ENCODE results near the gene SEC22C.
"Not testable (repeated sequence)": the region's sequence is repeated elsewhere in the genome, so short reads cannot be mapped to it uniquely, and the experiment has no call there.

The SEC22C gene, protein sequence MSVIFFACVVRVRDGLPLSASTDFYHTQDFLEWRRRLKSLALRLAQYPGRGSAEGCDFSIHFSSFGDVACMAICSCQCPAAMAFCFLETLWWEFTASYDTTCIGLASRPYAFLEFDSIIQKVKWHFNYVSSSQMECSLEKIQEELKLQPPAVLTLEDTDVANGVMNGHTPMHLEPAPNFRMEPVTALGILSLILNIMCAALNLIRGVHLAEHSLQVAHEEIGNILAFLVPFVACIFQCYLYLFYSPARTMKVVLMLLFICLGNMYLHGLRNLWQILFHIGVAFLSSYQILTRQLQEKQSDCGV

DNA sequence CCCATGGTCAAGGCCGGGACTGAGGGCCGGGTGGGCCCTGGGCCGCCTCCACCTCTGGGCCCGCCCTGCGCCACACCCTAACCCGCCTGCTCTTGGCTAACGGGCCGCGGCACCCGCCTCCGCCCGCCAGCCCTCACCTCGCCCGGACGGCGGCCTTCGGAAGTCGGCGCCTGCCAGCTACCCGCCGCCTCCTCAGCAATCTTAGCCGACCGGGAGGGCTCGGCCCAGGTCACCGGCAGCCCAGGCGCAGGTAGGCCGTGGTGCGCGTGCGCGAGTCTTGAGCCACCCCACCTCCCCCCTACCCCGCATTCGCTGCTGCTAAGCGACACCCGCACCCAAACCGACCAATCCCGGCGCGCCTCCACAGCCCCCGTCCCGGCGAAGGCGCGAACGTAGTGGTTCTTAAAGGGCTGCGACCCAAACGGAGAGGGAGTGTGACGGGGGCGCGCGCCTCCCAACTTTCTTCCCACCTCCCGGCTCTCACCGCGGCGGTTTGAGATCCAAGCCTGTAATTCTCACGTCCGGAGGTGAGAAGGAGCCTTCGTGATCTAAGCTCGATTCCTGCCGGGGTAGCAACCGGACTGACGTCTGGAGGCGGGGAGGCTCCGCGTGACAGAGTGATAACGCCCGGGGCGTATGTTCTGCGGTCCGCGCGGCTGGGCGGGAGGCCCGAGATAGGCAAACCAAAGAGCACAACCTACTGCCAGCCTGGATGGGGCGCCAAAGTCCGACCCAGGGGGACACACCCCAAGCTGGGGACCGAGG lies at the start of gene SEC22C:
Gene SEC22C (minus strand): TSS at position 259 of the 765 bp plus-strand sequence. CDS start 12,921 bp downstream, outside the sequence.
- peak; percentile 90 to 96 for DNase-seq (ENCODE audit: low read depth in 2 of 2)

DNA sequence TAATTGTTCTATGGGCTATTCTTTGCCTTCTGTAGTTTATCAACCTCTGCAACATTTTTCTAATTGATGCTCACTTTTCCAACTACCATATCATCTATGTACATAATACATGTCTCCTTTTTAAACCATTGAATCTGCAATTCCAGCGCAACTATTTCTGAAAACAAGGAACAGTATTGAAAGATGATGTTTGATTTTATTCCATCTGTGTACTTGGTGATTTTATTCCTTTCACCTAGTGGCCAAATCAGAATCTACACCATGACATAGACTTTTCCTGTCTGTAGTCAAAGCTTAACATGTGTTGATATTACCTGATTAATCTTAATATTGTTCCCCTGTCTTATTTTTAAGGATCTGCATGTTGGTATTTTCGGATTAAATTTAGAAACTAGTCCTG lies 31.7 kb upstream of the SEC22C start:
- no peak for DNase-seq (ENCODE audit: low read depth in 2 of 2)

DNA sequence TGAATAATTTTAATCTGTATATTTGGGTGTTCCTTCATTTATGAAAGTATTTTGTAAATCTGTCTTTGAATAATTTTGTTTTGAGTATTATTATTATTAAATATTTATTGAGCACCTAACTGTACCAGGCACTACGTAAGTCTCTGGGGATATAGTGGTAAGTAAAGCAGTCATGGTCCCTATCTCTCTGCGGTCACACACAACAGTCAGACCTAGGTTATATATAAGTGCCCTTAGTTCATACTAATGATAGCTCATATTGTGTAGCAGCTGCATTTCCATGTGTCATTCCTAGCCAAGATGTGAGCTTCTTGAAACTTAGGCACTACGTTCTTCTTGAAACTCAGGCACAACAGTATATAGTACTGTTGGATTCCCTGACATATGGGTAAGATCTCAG lies 31.2 kb upstream of the SEC22C start:
- DNase-seq (ENCODE audit: low read depth in 2 of 2) = no peak

DNA sequence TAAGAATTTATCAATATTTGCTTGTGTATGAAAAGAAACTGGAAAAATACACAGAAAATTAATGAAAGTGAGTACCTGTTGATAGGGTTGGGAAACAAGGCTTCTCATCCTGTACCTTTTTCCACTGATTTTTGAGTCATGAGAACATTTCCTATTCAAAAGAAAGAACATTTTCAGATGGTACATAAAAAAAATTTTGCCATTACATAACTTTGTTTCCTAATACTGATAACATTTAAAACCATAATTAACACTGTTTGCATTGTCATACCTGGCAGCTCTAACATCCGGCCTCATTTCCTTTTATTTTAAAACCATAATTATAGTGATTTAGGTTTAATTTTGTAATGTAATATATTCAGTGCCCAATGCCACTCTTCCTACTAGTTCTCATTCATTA lies 30.4 kb upstream of the SEC22C start:
- no peak for DNase-seq (ENCODE audit: low read depth in 2 of 2)

DNA sequence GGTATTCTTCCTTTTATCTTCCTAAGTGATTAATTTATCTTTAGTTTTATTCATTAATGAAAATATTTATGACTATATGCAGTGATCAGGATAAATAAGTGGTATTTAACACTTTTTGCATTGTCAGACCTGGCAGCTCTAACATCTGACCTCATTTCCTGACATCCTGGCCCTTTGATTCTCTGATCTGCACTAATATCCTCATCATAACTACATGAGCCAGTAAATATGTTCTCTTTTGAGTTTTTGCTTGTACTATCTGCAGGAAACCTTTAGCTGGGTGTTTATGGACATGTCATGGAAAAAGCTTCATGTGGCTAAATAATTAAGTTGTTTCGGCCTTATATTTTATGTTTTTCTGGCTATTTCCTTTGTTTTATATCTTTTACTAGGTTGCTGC lies 29.2 kb upstream of the SEC22C start:
- DNase-seq (ENCODE audit: low read depth in 2 of 2) = no peak

DNA sequence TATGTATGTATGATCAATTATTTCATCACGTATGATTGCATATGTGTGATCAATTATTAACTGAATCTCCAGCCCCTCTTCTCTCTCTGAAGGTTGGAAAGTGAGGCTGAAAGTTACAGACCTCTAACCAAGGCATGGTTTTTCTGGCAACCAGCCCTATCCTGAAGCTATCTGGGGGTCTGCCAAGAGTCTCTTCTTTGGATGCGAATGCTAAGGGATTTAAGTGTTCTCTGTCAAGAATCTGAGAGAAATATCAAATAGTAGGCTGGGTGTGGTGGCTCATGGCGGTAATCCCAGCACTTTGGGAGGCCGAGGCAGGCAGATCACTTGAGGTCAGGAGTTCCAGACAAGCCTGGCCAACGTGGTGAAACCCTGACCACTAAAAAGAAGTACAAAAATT lies 26.8 kb upstream of the SEC22C start:
- no peak for DNase-seq (ENCODE audit: low read depth in 2 of 2)

DNA sequence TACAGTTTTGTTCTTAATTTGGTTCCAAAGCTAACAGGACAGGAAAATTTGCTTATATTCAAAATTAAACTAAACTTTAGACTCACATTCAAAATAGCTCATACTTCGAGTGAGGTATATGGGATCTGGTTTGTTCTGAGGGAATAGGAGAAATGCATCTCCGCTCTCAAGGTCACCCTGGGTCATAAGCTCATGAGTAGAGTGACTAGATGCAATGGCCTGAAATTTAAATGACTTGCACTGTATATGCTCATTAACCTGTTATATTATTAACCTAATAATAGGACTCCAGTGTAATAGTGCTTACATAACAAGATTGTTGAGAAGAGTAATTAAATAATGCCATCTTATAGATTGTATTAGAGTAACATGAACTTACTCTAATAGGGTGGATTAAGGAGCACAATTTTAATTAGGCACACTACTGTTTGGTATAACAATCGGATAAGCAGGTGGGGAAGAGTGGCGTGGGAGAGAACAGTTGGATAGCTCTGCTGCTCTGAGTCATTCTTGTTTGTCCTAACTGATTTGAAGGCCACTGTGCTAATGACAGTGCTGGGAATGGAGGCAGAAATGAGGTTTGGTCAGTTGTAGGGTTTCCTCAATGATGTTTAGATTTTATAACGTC lies 23.9 kb upstream of the SEC22C start:
- no peak for DNase-seq (ENCODE audit: low read depth in 2 of 2)

DNA sequence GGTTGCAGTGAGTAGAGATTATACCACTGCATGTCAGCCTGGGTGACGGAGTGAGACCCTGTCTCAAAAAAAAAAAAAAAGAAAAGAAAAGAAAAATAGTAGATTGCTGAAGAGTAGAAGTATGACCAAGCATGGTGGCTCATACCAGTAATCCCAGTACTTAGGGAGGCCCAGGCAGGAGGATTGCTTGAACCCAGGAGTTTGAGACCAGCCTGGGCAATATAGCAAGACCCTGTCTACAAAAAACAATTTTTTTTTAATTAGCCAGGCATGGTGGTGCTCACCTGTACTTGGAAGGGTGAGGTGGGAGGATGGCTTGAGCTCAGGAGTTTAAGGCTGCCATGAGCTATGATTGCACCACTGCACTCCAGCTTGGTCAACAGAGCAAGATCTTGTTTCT lies 21.2 kb upstream of the SEC22C start:
- DNase-seq (ENCODE audit: low read depth in 2 of 2) = no peak

DNA sequence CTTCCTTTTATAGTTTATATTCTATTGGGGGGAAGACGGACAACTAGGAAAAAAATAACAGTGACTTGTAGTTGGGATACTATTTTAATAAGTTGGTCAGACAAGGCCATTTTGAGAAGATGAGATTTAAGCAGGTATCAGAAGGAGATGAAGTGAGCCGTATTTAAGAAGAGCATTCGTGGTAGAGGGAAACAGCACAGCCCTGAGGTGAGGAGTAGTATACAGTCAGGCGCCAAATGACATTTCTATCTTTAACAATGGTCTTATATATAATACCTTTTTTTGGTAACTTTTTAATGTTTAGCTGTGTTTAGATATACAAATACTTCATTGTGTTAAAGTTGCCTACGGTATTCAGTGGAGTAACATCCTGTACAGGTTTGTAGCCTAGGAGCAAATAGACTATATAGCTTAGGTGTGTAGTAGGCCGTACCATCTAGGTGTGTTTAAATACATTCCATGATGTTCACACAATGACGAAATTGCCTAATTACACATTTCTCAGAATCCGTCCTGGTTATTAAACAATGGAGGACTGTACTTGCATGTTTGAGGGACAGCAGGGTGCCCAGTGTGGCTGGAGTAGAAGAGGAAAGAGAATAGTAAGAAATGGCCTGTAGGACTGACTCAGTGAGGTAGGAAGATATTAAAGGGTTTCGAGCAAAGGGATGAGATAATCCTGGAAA lies 20.3 kb upstream of the SEC22C start:
- no peak for DNase-seq (ENCODE audit: low read depth in 2 of 2)

DNA sequence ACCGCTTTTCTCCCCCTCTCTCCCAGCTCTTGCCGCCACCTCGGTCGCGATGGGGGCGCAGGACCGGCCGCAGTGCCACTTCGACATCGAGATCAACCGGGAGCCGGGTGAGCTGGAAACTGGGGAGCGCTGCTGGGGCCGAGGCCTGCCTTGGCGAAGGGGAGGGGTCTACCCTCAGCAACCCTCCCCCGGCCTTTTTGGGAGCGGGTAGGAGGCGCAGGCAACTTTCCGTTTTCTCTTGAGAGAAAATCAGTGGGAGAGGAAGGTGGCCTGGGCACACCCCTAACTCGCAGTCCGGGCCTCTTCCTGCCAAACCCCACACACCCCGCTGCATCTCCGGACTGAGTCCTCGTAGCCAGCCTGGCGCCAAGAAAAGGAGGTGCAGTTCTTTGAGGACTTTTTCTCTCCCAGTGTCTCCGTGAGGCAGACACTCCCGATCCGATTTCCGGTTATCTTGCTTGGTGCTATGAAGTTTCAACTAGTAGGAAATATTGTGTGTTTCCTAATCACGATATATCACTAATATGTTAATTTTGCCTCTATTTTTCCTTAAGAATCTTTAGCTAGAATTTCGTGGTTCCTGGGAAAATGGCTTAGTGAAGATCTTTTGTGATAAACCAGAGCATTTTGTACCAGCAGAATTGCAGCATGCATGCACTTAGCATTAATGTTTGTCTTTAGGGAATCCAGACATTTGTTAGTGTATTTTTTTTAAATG lies 19.4 kb upstream of the SEC22C start:
- peak in 1 of 2 donors; percentile 19 for DNase-seq (ENCODE audit: low read depth in 2 of 2)

DNA sequence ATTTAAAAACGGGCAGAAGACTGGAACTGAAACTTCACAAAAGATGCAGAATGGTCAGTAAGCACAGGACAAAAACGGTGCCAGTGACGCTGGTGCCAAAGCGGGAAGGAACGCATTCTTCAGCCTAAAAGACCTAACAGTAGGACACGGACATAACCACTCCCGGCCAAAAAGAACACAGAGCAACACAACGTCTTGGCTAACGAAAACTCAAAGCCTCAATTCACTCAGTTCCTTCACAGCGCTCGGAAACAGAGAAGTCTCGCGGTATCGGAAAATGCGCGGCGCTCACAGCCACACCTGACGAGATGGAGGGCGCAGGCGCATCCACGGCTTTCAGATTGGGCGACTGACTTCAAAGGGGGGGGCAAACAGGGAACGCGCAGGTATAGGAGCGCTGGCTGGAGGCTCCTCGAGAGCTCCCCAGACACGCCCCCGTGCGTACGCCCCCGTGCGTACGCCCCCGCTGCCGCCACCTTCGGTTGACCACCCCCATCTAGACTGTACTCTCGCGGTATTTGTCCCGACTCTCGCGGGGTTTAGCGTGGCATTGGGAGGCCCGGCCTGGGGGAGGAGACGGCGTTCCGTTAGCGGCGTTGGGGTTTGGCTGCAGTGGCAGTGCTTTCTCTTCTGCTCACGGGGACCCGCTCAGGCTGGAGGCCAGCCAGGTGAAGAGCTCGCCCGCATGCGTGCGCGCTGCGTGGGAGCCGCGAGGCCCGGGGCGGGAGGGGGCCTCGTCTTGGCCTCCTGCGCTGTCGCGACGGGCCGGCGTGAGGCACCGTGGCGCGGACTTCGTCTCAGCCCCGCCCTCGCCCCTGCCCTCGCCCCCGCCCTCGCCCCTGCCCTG lies 18.6 kb upstream of the SEC22C start, which contains the start of gene NKTR:
Gene NKTR (plus strand): TSS at position 576 of the 847 bp plus-strand sequence. CDS start 321 bp downstream, outside the sequence.
- DNase-seq (ENCODE audit: low read depth in 2 of 2) = peak; percentile 99

DNA sequence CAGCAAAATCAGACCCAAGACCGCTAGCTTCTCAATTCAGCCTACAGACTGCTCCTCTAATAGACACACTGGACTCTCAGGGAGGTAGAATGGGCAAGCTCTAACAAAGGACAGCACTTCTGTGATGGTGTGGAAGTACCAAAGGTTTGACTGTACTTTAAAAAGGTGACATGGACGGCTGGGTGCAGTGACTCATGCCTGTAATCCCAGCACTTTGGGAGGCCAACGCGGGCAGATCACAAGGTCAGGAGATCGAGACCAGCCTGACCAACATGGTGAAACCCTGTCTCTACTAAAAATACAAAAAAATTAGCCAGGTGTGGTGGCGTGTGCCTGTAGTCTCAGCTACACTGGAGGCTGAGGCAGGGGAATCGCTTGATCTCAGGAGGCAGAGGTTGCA lies 15.3 kb upstream of the SEC22C start:
- DNase-seq (ENCODE audit: low read depth in 2 of 2) = not testable (repeated sequence)

DNA sequence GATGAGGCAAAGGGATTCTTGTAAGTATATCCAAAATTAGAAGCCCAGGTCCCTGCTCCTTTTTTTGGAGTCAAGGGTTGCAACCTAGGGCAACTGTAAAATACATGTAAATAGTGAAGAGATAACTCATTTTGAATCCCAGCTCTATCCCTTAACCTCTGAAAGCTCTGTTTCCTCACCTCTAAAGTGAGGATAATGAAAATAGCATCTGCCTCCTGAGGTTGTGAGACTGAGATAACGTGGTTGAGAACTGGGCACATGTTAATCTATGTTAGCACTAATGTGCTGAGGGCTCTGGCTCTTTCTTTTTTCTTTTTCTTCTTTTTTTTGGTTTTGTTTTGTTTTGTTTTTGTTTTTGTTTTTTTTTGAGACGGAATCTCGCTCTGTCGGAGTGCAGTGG lies 13.9 kb upstream of the SEC22C start:
- DNase-seq (ENCODE audit: low read depth in 2 of 2) = no peak

DNA sequence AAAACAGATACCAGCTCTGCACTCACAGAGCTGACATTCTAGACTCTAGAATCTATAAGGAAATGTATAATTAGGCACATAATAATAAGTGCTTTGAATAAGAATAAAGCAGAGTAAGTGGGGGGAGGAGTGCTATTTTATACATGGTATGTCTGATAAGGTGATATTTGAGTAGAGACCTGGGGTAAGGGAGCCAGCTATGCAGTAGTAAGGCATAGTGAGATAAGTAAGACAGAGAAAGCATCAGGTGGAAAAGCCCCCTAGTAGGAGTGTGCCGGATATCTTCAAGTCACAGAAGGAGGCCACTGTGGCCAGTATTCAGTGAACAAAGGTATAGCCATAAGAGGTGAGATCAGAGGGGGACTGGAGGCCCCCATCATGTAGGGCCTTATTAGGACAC lies 11.9 kb upstream of the SEC22C start:
- DNase-seq (ENCODE audit: low read depth in 2 of 2) = no peak

DNA sequence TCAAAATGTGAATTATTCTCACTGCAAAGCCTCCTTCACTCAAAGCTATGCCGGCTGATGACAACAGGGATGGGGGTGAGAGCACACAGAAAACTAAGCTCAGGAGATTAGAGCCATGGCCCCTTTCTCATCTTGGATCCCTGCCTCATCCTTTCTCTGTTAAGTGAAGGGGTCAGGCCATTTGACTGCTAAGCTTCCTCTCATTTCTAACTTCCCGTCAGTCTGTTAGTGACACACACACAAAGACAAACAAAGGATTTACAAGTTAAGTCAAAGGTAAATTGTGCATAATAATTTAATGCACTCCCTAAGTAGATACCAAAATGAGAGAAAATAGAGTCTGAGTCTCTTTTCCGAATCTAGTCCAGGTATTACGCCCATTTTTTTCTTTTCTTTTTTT lies 10.0 kb upstream of the SEC22C start:
- DNase-seq (ENCODE audit: low read depth in 2 of 2) = no peak

DNA sequence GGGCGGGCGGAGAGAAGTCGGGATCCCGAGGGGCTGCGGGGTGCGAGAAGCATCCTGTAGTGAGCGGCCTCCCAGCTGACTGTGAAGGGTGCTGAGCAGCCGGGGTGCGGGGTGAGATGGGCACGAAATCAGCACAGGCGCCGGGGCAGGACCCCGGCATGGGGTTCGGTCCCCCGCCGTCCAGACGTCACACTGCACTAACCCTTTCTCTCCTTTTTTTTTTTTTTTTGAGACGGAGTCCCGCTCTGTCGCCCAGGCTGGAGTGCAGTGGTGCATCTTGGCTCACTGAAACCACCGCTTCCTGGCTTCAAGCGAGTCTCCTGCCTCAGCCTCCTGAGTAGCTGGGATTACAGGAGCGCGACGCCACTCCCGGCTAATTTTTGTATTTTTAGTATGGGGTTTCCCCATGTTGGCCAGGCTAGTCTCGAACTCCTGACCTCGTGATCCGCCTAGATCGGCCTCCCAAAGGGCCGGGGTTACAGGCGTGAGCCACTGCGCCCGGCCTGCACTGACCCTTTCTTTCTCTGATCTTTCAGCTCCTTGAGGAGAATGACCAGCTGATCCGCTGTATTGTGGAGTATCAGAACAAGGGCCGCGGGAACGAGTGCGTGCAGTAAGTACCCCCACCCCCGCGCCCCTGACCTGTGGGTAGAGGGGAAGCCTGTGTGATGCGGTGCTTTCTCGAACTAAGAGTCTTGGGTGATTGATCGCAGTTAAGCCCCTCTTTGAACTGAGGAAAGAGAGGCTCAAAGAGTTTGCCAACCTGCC lies 9.4 kb upstream of the SEC22C start:
- no peak for DNase-seq (ENCODE audit: low read depth in 2 of 2)

DNA sequence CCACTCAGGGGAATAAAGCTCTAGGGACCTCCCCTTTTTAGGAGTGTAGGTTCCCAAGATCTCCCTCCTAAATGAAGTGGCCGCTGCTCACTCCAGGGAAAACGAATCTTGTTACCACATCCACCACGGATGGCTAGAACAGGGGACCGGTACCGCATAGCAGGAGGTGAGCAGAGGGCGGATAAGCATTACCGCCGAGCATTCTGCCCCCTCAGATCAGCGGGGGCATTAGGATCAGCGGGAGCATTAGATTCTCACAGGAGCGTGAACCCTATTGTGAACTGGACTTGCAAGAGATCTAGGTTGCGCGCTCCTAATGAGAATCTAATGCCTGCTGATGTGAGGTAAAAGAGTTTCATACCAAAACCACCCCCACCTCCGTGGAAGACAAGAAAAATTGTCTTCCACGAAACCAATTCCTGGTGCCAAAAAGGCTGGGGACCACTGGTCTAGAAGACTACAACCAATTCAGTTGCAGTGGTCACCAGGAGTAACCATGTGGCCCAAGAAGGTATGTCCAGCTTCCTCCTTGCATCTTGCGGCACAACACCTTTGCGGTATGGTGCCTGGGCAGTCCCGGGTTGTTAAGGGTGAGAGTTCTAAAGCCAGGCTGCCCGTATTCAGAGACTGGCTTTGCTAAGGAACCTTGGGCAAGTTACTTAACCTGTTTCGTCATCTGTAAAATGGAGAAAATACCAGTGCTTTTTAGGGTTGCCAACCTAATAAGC lies 7.8 kb upstream of the SEC22C start:
- no peak for DNase-seq (ENCODE audit: low read depth in 2 of 2)

DNA sequence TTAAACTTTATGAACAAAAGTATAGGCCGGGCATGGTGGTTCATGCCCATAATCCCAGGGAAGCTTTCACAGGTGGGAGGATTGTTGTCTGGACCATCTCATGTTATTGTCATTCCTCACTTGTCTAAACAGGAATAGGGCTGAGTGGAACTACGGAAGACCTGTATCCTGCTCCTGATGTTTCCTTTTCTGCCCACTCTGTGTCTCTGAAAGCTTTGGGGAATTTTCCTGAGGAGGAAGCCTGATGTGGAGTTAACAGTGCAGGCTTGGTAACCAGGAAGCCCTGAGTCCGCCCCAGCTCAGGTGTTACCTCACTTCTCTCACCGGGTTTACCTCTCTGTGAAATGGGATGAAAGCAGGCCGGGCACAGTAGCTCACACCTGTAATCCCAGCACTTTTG lies 6.9 kb upstream of the SEC22C start:
- DNase-seq (ENCODE audit: low read depth in 2 of 2) = no peak

DNA sequence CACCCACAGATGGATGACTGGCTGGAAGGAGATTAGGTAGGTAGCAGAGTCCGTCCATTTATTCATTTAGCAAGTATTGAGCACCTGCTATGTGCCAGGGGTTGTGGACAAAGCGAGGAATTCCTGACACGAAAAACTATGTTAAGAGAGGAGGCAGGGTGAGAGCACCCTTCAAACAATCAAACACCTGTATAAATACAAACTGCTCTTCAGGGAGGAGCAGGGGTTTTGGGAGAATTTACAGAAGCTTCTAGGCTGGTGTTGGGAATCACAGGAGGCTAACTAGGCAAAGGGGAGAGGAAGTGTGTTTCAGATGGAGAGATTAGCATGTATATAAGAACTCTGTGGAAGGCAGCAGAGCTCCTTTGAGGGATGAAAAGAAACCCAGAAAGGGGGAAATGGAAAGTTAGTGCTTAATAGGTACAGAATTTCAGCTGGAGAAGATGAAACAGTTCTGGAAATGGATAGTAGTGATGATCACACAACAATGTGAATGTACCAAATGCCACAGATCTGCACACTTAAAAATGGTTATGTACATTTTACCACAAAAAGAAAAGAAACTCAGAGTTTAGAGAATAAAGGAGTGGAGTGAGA lies 805 bp upstream of the SEC22C start:
- DNase-seq (ENCODE audit: low read depth in 2 of 2) = no peak

Data from stimulated activated CD8-positive, alpha-beta memory T cell treated with anti-CD3 and anti-CD28 coated beads, Interleukin-2, amount 100 ng/mL, for 1 hour (primary cell).